ENCODE results near the gene PAAF1. TPM values are rescaled to one million over a fixed set of nuclear protein-coding genes. Genes with fewer than 3 reads are reported as not detected.

PAAF1 gene
- total and polyA plus RNA-seq, 10 of the 15 experiments (the other 5 are each of a cell fraction or from before 2014, with no cell fraction given), result 13.7 to 70.6 (median 29.1) TPM

DNA sequence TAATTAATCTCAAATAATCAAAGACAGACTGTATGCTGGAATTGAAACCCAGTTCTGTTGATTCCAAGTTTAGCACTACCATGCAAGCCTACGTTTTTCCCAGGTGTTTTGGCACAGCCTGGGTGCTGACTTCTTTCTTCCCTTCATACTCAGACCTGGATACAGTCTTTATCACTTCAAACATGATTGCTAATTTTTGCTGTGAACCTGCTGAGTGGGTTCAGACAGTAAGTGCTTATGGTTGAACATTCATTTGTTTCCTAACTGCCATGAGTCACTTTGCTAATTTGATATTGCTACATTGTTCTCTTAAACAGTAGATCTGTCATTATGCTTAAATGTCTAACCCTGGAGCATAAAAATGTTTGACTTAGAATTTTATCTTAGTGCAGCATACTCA is 12.2 kb downstream of the PAAF1 start:
- BruUV-seq (replicated peaks), result no TSS peak
- FAIRE-seq (no peak), ATAC-seq (no peak), DNase-seq (ENCODE audit: low read depth, low spot score) (no peak)
- intact Hi-C loops (cut with micrococcal nuclease; ENCODE audit: unreplicated experiment) (no loop called here), in situ Hi-C loops (cut with MboI) (no loop called here)
- Histone ChIP-seq H3K4me1 (ENCODE audit: control insufficient read depth, insufficient read depth, low read length) (no peaks in the 10 kb centered on the region), H3K4me2 (ENCODE audit: control insufficient read depth, insufficient read depth) (no peak overlapping the region), H3K9ac (ENCODE audit: control insufficient read depth, insufficient read depth, low read length) (no peak overlapping the region), H3K36me3 (ENCODE audit: control insufficient read depth in 2 of 2, insufficient read depth in 2 of 2, low read length in 1 of 2) (no peaks in the 10 kb centered on the region; a peak in 2 of 4 replicates), H3K9me3 (replicated peaks; ENCODE audit: control insufficient read depth, insufficient read depth, low read length) (no peaks in the 10 kb centered on the region), H3K4me3 (no peak overlapping the region), H3K27ac (ENCODE audit: control insufficient read depth, insufficient read depth) (no peak overlapping the region), H3K27me3 (replicated peaks in 1 of 2; ENCODE audit: control insufficient read depth in 2 of 2, insufficient read depth in 2 of 2, low read length in 1 of 2) (no peaks in the 10 kb centered on the region), H3K79me2 (ENCODE audit: control insufficient read depth, insufficient read depth, low read length) (no peaks in the 10 kb centered on the region), H4K20me1 (ENCODE audit: control insufficient read depth, insufficient read depth) (no peaks in the 10 kb centered on the region), H2AFZ (ENCODE audit: control insufficient read depth, low read depth, low read length) (no peak overlapping the region)
- TF ChIP-seq BRCA1 (IDR thresholded peaks at IDR 0.05; ENCODE audit: low read depth, low read length), result no peak
- TF ChIP-seq ZSCAN29 (IDR thresholded peaks at IDR 0.05), result no peak
- no peak for TF ChIP-seq ZNF217 (IDR thresholded peaks at IDR 0.05)
- TF ChIP-seq SMAD1 (IDR thresholded peaks at IDR 0.05; ENCODE audit: low read depth, partially characterized antibody), result no peak
- no peak for TF ChIP-seq FOXK2 (IDR thresholded peaks at IDR 0.05)
- TF ChIP-seq, protein P1, sequence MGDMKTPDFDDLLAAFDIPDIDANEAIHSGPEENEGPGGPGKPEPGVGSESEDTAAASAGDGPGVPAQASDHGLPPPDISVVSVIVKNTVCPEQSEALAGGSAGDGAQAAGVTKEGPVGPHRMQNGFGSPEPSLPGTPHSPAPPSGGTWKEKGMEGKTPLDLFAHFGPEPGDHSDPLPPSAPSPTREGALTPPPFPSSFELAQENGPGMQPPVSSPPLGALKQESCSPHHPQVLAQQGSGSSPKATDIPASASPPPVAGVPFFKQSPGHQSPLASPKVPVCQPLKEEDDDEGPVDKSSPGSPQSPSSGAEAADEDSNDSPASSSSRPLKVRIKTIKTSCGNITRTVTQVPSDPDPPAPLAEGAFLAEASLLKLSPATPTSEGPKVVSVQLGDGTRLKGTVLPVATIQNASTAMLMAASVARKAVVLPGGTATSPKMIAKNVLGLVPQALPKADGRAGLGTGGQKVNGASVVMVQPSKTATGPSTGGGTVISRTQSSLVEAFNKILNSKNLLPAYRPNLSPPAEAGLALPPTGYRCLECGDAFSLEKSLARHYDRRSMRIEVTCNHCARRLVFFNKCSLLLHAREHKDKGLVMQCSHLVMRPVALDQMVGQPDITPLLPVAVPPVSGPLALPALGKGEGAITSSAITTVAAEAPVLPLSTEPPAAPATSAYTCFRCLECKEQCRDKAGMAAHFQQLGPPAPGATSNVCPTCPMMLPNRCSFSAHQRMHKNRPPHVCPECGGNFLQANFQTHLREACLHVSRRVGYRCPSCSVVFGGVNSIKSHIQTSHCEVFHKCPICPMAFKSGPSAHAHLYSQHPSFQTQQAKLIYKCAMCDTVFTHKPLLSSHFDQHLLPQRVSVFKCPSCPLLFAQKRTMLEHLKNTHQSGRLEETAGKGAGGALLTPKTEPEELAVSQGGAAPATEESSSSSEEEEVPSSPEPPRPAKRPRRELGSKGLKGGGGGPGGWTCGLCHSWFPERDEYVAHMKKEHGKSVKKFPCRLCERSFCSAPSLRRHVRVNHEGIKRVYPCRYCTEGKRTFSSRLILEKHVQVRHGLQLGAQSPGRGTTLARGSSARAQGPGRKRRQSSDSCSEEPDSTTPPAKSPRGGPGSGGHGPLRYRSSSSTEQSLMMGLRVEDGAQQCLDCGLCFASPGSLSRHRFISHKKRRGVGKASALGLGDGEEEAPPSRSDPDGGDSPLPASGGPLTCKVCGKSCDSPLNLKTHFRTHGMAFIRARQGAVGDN (IDR thresholded peaks at IDR 0.05), result no peak
- TF ChIP-seq SMC3 (IDR thresholded peaks at IDR 0.05; ENCODE audit: borderline replicate concordance, low read length), result no peak
- no peak for TF ChIP-seq ZNF274 (IDR thresholded peaks at IDR 0.05; ENCODE audit: insufficient read depth, insufficient read length)
- no peak for TF ChIP-seq KAT2A (conservative IDR thresholded peaks at IDR 0.05; ENCODE audit: control insufficient read depth, low read depth, low read length)
- no peak for TF ChIP-seq POLR2AphosphoS5 (IDR thresholded peaks at IDR 0.05; ENCODE audit: low read length)
- ChIA-PET RAD21 (ENCODE audit: unreplicated experiment) (no interaction called here), POLR2A (no interaction called here), CTCF (no interaction called here), SMC1A (ENCODE audit: uncharacterized antibody, unreplicated experiment) (no interaction called here)
- 0% methylated on average over 1 of the region's 1 CpG for WGBS (ENCODE audit: insufficient coverage, insufficient replicate concordance, low lambda C conversion rate, missing lambda C conversion rate)
